Duodenal mucosa (tissue), 2 donors: Measurements from ENCODE around the gene MTAP.

Experiments used
- H3K27ac ChIP-seq: one replicate; pipeline ENCODE4 v1.7.0; 2013; ENCODE audit warnings: low read depth, low read length
- H3K27me3 ChIP-seq, 2 donors: one replicate each; pipeline ENCODE4 v1.7.0; 2013; ENCODE audit warnings: low read length in 2 of 2, control low read depth in 1 of 2; ENCODE audit not compliant: insufficient read depth in 2 of 2, control insufficient read depth in 1 of 2
- H3K36me3 ChIP-seq, 2 donors: one replicate each; pipeline ENCODE4 v1.7.0; 2013; ENCODE audit warnings: low read length in 2 of 2, control low read depth in 1 of 2; ENCODE audit not compliant: insufficient read depth in 2 of 2, control insufficient read depth in 1 of 2
- H3K4me1 ChIP-seq, 2 donors: one replicate each; pipeline ENCODE4 v1.7.0; 2013; ENCODE audit warnings: low read length in 2 of 2, control low read depth in 1 of 2; ENCODE audit not compliant: insufficient read depth in 2 of 2, control insufficient read depth in 1 of 2
- H3K4me3 ChIP-seq, 2 donors: one replicate each; pipeline ENCODE4 v1.7.0; 2013; ENCODE audit warnings: low read length in 2 of 2, low read depth in 1 of 2
- H3K9ac ChIP-seq, 2 donors: one replicate each; pipeline ENCODE4 v1.7.0; 2013; ENCODE audit warnings: low read length in 2 of 2, low read depth in 1 of 2
- H3K9me3 ChIP-seq, 2 donors: one replicate each; pipeline ENCODE4 v1.7.0; 2013; ENCODE audit warnings: low read length in 2 of 2, control low read depth in 1 of 2; ENCODE audit not compliant: control insufficient read depth in 1 of 2

MTAP gene

DNA sequence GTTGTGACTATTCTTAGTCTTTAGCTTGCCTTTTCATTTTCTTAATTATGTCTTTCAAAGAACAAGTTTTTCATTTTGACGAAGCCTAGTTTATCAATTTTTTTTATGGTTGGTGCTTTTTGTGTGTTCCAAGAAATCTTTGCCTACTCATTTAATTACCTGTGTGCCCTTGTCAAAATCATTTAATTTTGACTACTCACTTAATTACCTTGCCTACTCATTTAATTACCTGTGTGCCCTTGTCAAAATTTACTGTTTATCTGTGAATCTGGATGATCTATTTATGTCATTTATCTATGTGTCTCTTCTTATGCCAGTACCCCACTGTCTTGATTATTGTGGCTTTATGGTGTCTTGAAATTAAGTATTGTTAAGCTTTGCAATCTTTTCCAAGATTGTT is 63.9 kb downstream of the MTAP start:
- Histone ChIP-seq H3K27me3 (no peaks in the 10 kb centered on the region), H3K27ac (no peak overlapping the region), H3K9ac (no peak overlapping the region), H3K9me3 (no peaks in the 10 kb centered on the region), H3K4me1 (peaks cover 5 to 7% of the 10 kb centered on the region in 2 donors), H3K4me3 (no peak overlapping the region), H3K36me3 (peaks cover 6 to 26% of the 10 kb centered on the region in 2 donors)

DNA sequence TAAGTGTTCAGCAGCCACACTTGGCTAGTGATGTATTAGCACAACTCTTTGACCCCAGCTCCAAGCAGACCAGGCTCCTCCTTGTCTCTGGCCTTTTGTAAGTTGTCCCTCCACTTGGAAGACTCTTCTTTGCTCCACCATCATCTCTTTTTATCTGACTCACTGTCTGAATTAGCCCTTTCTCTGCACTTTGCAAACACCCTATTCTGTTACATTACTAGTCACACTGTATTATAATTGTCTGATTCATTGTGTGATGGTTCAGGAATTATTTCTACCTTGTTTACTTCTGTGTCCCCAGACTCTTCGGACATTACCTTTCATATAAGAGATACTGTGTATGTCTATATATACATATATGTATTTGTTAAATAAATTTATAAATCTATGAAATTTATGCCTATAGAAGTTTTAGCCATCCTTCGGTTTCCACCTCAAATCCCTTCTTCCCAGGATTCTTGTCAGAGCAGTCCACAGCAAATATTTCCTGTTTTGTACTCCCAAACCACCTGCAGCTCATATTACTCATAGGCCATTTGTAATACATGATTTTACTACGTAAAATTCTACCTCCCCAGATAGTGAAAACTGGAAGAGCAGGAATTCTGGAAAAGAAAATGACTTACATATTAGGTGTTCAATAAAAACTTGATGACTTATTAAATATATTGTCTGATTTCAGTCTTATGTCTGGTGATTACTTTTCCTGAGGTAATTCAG is 69.0 kb downstream of the MTAP start:
- Histone ChIP-seq H3K36me3 (no peaks in the 10 kb centered on the region), H3K9ac (no peak overlapping the region), H3K4me1 (no peaks in the 10 kb centered on the region), H3K27ac (no peak overlapping the region), H3K27me3 (no peaks in the 10 kb centered on the region), H3K9me3 (peaks cover 0 to 4% of the 10 kb centered on the region in 2 donors), H3K4me3 (no peak overlapping the region)

DNA sequence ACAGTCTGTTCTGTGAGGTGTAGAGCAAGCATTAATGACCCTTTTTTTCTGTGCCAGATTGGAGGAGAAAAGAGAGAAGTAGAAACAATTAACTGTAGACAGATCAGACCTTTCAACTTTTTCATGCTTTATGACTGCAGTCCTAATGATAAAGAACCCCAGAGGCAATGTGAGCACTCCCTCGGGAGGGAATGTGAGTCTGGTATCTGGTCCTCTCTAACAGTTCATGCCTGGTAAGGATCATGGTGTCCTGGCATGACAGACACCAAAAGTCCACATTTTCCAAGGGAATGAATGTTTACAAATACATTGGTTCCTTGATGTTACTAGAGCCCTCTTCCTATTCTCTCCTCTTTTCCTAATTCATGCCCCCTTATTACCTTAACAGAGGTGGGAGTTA is 70.3 kb downstream of the MTAP start:
- Histone ChIP-seq H3K4me3 (no peak overlapping the region), H3K27ac (no peak overlapping the region), H3K9me3 (peaks cover 0 to 4% of the 10 kb centered on the region in 2 donors), H3K9ac (no peak overlapping the region), H3K4me1 (no peaks in the 10 kb centered on the region), H3K27me3 (no peaks in the 10 kb centered on the region), H3K36me3 (no peaks in the 10 kb centered on the region)

DNA sequence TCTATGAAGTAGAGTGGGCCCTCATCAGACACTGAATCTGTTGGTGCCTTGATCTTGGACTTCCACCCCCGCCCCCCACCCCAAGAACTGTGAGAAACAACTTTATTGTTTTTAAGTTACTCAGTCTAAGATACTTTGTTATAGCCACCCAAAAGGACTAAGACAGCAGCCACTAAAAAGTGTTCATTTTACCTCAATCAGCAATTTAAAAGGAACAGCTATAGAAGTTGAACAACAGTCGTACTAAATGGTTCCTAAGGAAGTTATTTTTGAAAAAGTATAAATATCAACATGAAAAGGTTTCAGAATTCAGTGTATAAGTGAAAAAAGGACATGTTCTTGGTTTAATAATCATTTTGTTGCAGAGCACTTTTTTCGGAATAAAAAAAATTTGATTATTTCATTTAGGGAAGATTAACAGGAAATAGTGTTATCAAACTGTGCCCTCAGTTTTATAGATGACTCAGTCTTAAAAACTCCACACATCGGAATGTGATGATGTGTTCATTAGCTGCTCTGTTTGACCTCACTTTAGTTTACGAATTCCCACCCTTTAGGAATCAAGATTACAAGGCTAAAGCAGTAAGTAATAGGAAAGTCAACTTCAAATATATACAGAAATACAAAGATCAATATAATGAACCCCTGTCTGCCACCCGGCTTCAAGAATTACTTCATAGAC is 71.2 kb downstream of the MTAP start:
- H3K4me3 ChIP-seq = no peak overlapping the region
- no peaks in the 10 kb centered on the region for H3K4me1 ChIP-seq
- no peak overlapping the region for H3K27ac ChIP-seq
- peaks cover 0 to 4% of the 10 kb centered on the region in 2 donors for H3K9me3 ChIP-seq
- H3K27me3 ChIP-seq = no peaks in the 10 kb centered on the region
- no peak overlapping the region for H3K9ac ChIP-seq
- no peaks in the 10 kb centered on the region for H3K36me3 ChIP-seq

DNA sequence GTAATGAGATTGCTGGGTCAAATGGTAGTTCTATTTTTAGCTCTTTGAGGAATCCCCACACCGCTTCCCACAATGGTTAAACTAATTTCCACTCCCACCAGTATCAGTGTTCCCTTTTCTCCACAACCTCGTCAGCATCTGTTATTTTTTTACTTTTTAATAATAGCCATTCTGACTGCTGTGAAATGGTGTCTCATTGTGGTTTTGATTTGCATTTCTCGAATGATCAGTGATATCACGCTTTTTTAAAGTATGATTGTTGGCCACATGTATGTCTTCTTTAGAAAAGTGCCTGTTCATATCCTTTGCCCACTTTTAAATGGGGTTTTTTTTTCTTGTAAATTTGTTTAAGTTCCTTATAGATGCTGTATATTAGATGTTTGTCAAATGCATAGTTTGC is 73.5 kb downstream of the MTAP start:
- Histone ChIP-seq H3K9ac (no peak overlapping the region), H3K4me3 (no peak overlapping the region), H3K9me3 (peaks cover 3 to 4% of the 10 kb centered on the region in 2 donors), H3K27me3 (no peaks in the 10 kb centered on the region), H3K4me1 (no peaks in the 10 kb centered on the region), H3K36me3 (peaks cover 0 to 4% of the 10 kb centered on the region in 2 donors), H3K27ac (no peak overlapping the region)

DNA sequence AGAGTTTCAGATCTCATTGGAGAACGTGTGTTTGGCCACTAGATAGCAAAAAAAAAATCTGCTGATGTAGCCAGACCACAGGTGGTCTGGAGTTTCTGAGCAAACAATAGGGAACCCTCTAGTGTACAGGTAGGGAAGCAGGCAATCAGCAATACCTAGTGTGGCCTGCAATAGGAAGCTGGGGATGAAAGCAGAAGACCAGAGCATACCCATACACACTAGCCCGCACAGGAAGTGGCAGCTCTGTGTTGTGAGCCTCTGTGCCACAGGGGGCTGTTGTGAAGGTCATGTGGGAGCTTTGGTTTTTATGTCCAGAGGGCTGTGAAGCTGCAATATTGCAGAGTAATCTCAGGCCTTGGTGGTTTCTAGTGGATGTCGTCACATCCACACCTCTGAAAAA is 81.2 kb downstream of the MTAP start:
- no peak overlapping the region for H3K27ac ChIP-seq
- no peak overlapping the region for H3K9ac ChIP-seq
- H3K4me3 ChIP-seq = no peak overlapping the region
- H3K9me3 ChIP-seq = peaks cover 4 to 7% of the 10 kb centered on the region in 2 donors
- no peaks in the 10 kb centered on the region for H3K27me3 ChIP-seq
- no peaks in the 10 kb centered on the region for H3K4me1 ChIP-seq
- H3K36me3 ChIP-seq = peaks cover 0 to 4% of the 10 kb centered on the region in 2 donors

DNA sequence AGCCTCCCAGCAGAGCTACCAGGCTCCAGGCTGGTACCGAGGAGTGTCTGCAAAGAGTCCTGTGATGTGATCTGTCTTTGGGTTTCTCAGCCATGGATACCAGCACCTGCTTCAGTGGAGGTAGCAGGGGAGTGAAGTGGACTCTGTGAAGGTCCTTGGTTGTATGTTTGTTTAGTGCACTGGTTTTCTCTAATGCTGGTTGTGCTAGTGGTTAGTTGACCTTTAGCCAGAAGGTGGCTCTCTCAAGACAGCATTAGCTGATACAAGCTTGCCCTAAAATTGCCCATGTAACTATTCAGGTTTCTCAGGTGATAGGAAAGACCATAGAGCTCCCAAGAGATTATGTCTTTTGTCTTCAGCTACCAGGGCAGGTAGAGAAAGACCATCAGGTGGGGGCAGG is 87.2 kb downstream of the MTAP start:
- Histone ChIP-seq H3K4me1 (no peaks in the 10 kb centered on the region), H3K27me3 (no peaks in the 10 kb centered on the region), H3K36me3 (peaks cover 0 to 3% of the 10 kb centered on the region in 2 donors), H3K27ac (no peak overlapping the region), H3K9ac (no peak overlapping the region), H3K9me3 (peaks cover 5 to 7% of the 10 kb centered on the region in 2 donors), H3K4me3 (no peak overlapping the region)

DNA sequence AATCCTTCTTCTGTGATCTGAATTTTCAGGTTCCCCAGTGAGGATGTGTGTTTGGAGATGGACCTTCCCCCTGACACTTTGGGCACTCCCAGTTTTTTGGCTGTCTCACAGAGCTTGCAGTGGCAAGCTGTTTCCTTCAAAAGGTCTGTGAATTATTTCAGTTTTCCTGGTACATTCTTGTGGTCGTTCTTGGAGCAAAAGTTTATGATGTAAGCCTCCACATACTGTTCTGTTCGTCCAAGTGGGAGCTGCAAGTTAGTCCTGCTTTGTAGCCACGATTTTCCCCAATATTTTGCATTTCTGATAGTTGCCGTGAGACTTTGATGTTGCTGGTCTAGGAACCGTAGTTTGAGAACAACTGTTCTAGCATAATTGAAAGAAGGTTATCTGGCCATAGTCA is 88.3 kb downstream of the MTAP start:
- Histone ChIP-seq H3K27ac (no peak overlapping the region), H3K9me3 (peaks cover 4 to 7% of the 10 kb centered on the region in 2 donors)

DNA sequence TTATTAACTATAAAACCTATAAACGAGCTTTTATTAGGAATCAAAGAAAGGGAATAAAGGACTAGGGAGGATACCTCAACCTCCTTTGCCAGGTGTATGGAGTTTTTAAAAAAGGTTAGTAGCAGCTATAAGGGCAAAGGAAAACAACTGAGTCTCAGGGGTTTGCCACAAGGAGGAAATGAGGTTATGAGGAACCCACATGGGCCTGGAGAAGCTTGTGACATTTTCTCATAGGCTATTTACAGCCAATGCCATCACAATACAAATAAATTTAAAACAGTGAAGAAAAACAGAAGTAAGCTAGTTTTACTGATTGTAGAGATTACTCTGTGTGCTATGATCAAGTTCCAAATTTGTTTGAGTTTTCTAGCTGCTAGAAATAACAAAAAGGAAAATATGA is 99.1 kb downstream of the MTAP start:
- Histone ChIP-seq H3K9ac (no peak overlapping the region), H3K27ac (no peak overlapping the region), H3K27me3 (no peaks in the 10 kb centered on the region), H3K4me1 (no peaks in the 10 kb centered on the region), H3K9me3 (peaks cover 6 to 13% of the 10 kb centered on the region in 2 donors), H3K4me3 (no peak overlapping the region), H3K36me3 (no peaks in the 10 kb centered on the region)

More for the DNA sequence above, 88.3 kb downstream of the MTAP start:
- Histone ChIP-seq H3K4me1 (no peaks in the 10 kb centered on the region), H3K27me3 (no peaks in the 10 kb centered on the region), H3K4me3 (no peak overlapping the region), H3K9ac (no peak overlapping the region), H3K36me3 (peaks cover 0 to 3% of the 10 kb centered on the region in 2 donors)

DNA sequence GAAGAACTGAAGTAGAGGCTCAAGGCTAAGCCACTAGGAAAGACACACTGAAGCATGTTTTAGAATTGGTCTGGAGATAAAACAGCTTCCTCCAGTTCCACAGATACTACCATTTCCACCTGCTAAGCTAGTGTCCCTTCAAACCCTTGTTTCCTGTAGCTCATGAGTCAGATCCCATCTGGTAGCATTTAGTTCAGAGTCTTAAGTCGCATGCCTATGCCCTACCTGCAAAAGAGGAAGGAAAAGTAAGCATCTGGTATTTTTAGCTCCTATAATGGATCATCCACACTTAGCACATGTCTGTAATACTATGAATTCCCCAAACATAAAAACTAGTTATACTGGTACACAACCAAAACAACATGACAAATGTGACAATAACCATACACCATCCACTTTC is 99.7 kb downstream of the MTAP start:
- Histone ChIP-seq H3K4me3 (no peak overlapping the region), H3K27ac (no peak overlapping the region), H3K27me3 (no peaks in the 10 kb centered on the region), H3K9ac (no peak overlapping the region), H3K4me1 (no peaks in the 10 kb centered on the region), H3K36me3 (no peaks in the 10 kb centered on the region), H3K9me3 (peaks cover 6 to 13% of the 10 kb centered on the region in 2 donors)
